GM18499 (cell line): ENCODE measurements around the gene ZMYND10.

ENCODE experiments used
- ATAC-seq: cut with Tn5 transposase; IDR thresholded peaks from one replicate; pipeline ENCODE4 v1.9.1; 2021; ENCODE audit warnings: moderate number of reproducible peaks; ENCODE audit not compliant: insufficient read depth, unreplicated experiment

The ZMYND10 gene

GRCh38 chr3:50294492-50295403, 50.8 kb downstream of the ZMYND10 start:
- no peak for ATAC-seq

DNA sequence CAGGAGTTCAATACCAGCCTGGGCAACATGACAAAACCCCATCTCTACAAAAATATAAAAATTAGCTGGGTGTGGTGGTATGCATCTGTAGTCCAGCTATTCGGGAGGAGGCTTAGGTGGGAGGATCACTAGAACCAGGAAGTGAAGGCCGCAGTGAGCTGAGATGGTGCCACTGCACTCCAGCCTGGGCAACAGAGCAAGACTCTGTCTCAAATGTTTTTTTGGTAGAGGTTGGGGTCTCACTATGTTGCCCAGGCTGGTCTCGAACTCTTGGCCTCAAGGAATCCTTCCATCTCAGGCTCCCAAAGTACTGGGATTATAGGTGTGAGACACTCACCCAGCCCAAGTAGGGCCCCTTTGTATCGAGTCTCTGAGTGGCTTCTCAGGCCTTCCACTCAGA, 51.4 kb downstream of the ZMYND10 start:
- no peak for ATAC-seq

DNA sequence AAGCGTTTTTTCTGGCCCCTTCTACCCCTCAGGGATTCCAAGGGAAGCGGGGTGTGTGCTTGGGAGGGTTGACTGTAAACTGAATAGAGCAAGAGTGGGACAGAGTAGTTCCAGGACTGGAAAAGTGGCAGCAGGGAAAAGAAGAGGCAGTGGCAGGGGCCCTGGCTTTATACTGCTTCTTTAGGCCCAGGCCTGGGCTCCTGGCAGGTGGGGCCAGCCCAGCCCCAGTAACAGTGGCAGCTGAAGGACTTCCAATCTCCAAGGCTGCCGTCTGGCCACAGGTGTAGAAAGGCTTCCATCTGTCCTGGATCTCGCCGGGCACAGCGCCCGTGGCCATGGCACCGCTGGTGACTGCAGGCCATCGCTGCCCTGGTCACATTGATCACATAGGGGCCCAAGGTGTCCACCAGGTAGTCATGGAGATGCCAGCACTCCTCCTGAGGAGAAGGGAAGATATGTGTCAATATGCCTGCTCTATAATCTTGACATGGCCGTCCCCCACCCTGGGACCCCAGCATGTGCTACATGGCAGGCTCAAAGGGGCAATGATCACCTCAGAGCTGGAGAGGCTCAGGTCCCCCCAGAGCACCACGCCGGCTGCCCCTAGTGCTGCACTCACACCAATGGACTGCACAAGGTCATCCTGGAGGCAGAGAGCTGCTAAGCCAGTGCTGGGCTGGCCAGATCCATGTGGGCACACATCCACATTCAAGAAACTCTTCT, 52.3 kb downstream of the ZMYND10 start:
- no peak for ATAC-seq

GRCh38 chr3:50292159-50293078, 53.1 kb downstream of the ZMYND10 start, which contains the start of gene IFRD2:
TSS of gene IFRD2 (minus strand) at chr3:50292429. CDS start at chr3:50292274, 155 bp downstream.
- peak; percentile 79 for ATAC-seq
